WTC11 (cell line): Measurements from ENCODE around the gene SLC26A11. TPM values are rescaled to one million over a fixed set of nuclear protein-coding genes. Genes with fewer than 3 reads are reported as not detected.
"Not testable (repeated sequence)": the region's sequence is repeated elsewhere in the genome, so short reads cannot be mapped to it uniquely, and the experiment has no call there.

Source experiments
- ATAC-seq: fragments of 200-7000 bp; cut with Tn5 transposase; 2 replicates; pipeline ENCODE4 v1.10.0; 2021; ENCODE audit warnings: mild to moderate bottlenecking, moderate library complexity
- CTCF ChIA-PET: fragments of 300-600 bp; sonication (Branson Sonifier 250); formaldehyde crosslinking; loops from one replicate; lab custom pipeline; 2021; ENCODE audit warnings: antibody characterized with exemption; lab: Charles Lee
- POLR2A ChIA-PET: fragments of 350-600 bp; sonication (Branson Sonifier 250); formaldehyde crosslinking; loops from one replicate; lab custom pipeline; 2021; ENCODE audit warnings: antibody characterized with exemption; lab: Charles Lee
- DNase-seq: peaks from one replicate; pipeline ENCODE4 v3.0.0; 2021; ENCODE audit warnings: low spot score
- H3K27ac Mint-ChIP-seq: 2 replicates; pipeline ENCODE4 v1.8.0; 2021; ENCODE audit warnings: mixed read lengths
- H3K27me3 Mint-ChIP-seq: 2 replicates; pipeline ENCODE4 v1.8.0; 2021; ENCODE audit warnings: low read depth, mild to moderate bottlenecking, moderate library complexity, mixed read lengths
- H3K36me3 Mint-ChIP-seq: 2 replicates; pipeline ENCODE4 v1.8.0; 2021; ENCODE audit warnings: mixed read lengths
- H3K4me1 Mint-ChIP-seq: 2 replicates; pipeline ENCODE4 v1.8.0; 2022; ENCODE audit warnings: mixed read lengths
- H3K4me3 Mint-ChIP-seq: 2 replicates; pipeline ENCODE4 v1.8.0; 2021; ENCODE audit warnings: mild to moderate bottlenecking, moderate library complexity, mixed read lengths
- H3K9me3 Mint-ChIP-seq: 2 replicates; pipeline ENCODE4 v1.8.0; 2021; ENCODE audit warnings: mixed read lengths
- ARID4B ChIP-seq: sonication (generic); formaldehyde crosslinking; IDR thresholded peaks from 2 replicates; pipeline ENCODE4 v1.8.0; 2023; ENCODE audit warnings: missing genetic modification reagents, mild to moderate bottlenecking, borderline replicate concordance
- ZNF138 ChIP-seq: sonication (generic); formaldehyde crosslinking; conservative IDR thresholded peaks from 2 replicates; pipeline ENCODE4 v1.8.1; 2022; ENCODE audit warnings: mild to moderate bottlenecking, moderate library complexity, missing genetic modification reagents
- total RNA-seq: library from RNA; stranded (reverse); gene quantifications from 3 replicates; pipeline ENCODE4 v1.2.3, GENCODE V29; 2021
- TF ChIP-seq, protein P1 (sequence below): sonication (generic); formaldehyde crosslinking; IDR thresholded peaks from 2 replicates; pipeline ENCODE4 v1.8.1; 2022; ENCODE audit warnings: low read depth, missing genetic modification reagents, borderline replicate concordance

The SLC26A11 gene
- total RNA-seq, 1 experiment from 2014 or later: 26.4 TPM

DNA sequence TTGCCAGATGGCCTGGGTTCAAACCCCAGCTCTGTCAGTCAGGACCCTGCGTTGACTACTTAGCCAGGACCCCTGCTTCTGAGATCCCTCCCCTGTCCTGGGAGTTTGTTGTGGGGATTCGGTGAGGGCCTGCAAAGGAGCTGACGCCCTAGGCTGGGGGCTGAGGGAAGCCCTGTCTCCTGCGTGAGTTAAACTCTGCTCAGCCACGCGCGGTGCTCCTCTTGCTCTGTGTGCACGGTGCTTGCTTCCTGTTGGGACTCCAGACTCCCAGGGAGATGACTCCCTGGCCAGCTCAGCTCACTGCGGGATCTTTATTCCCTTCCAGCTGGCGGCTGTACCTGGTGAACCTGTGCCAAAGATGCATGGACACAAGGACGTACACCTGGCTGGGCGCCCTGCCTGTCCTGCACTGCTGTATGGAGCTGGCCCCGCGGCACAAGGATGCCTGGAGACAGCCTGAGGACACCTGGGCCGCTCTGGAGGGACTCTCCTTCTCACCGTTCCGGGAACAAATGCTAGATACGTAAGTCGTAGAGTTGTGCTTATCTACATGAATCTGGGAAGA is 77.9 kb downstream of the SLC26A11 start (continued):
- TF ChIP-seq ARID4B (no peak), ZNF138 (CRISPR knock-in tag) (no peak)
- TF ChIP-seq, protein P1, sequence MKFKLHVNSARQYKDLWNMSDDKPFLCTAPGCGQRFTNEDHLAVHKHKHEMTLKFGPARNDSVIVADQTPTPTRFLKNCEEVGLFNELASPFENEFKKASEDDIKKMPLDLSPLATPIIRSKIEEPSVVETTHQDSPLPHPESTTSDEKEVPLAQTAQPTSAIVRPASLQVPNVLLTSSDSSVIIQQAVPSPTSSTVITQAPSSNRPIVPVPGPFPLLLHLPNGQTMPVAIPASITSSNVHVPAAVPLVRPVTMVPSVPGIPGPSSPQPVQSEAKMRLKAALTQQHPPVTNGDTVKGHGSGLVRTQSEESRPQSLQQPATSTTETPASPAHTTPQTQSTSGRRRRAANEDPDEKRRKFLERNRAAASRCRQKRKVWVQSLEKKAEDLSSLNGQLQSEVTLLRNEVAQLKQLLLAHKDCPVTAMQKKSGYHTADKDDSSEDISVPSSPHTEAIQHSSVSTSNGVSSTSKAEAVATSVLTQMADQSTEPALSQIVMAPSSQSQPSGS: no peak

DNA sequence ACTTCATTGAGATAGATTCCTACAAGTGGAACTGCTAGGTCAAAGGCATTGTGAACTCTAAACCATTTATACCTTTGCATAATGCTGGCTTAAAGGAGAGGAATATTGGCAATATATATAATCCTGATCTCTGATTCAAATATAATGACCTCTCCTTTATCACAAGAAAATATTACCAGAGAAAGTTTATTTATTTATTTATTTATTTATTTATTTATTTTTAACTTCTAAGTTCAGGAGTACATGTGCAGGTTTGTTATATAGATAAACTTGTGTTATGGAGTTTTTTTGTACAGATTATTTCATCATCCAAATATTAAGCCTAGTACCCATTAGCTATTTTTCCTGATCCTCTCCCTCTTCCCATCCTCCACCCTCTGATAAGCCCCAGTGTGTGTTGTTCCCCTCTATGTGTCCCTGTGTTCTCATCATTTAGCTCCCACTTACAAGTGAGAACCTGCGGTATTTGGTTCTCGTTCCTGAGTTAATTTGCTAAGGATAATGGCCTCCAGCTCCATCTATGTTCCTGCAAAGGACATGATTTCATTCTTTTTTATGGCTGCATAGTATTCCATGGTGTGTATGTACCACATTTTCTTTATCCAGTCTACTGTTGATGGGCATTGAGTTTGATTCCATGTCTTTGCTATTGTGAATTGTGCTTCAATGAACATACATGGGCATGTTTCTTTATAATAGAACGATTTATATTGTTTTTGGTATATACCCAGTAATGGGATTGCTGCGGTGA is 79.3 kb downstream of the SLC26A11 start:
- H3K27me3 Mint-ChIP-seq, CTCF ChIA-PET, POLR2A ChIA-PET, ATAC-seq, DNase-seq, H3K4me1 Mint-ChIP-seq, H3K27ac Mint-ChIP-seq, H3K4me3 Mint-ChIP-seq: not testable (repeated sequence)
- peaks cover 34% of the 10 kb centered on the region for H3K9me3 Mint-ChIP-seq
- peaks cover 85% of the 10 kb centered on the region for H3K36me3 Mint-ChIP-seq

- H3K4me1 Mint-ChIP-seq, DNase-seq, POLR2A ChIA-PET, CTCF ChIA-PET, H3K4me3 Mint-ChIP-seq, ATAC-seq, H3K27ac Mint-ChIP-seq, H3K27me3 Mint-ChIP-seq: not testable (repeated sequence)
- Mint-ChIP-seq H3K9me3 (peaks cover 38% of the 10 kb centered on the region), H3K36me3 (peaks cover 87% of the 10 kb centered on the region)
These were observed 80.5 kb downstream of the SLC26A11 start for GRCh38 chr17:80300756-80301155.

Other genes with a start within 250 kb of the SLC26A11 start
- gene TBC1D16, start 184.6 kb upstream of the SLC26A11 start, total RNA-seq: 89.8 to 96.1 TPM (median 90.4 TPM) in 3 replicates
- gene CCDC40, start 183.8 kb upstream of the SLC26A11 start, total RNA-seq: 15.1 to 16.3 TPM (median 15.2 TPM) in 3 replicates
- gene GAA, start 118.8 kb upstream of the SLC26A11 start, total RNA-seq: 91.6 to 97.7 TPM (median 93.9 TPM) in 3 replicates
- 142 to 160 TPM (median 142 TPM) in 3 replicates for gene EIF4A3, start 73.3 kb upstream of the SLC26A11 start, total RNA-seq
- 0.18 to 0.83 TPM (median 0.25 TPM) in 3 replicates for gene CARD14, start 50.4 kb upstream of the SLC26A11 start, total RNA-seq
- gene SGSH, start 94 bp upstream of the SLC26A11 start, total RNA-seq: 22.0 to 27.7 TPM (median 22.0 TPM) in 3 replicates
- gene RNF213, start 40.4 kb downstream of the SLC26A11 start, total RNA-seq: 70.3 to 72.6 TPM (median 70.5 TPM) in 3 replicates
- gene ENDOV, start 194.7 kb downstream of the SLC26A11 start, total RNA-seq: 18.1 to 25.2 TPM (median 20.6 TPM) in 3 replicates